GM12873 (cell line): Measurements from ENCODE around the gene KIF6.

Experiments used
- TF ChIP-seq, protein P1 (sequence below): IDR thresholded peaks from 2 replicates; pipeline ENCODE4 v1.5.1; 2012; ENCODE audit warnings: low read depth, mild to moderate bottlenecking, moderate library complexity, low read length, control low read depth; ENCODE audit not compliant: insufficient read depth; ENCODE audit errors: missing control alignments

Gene KIF6

DNA sequence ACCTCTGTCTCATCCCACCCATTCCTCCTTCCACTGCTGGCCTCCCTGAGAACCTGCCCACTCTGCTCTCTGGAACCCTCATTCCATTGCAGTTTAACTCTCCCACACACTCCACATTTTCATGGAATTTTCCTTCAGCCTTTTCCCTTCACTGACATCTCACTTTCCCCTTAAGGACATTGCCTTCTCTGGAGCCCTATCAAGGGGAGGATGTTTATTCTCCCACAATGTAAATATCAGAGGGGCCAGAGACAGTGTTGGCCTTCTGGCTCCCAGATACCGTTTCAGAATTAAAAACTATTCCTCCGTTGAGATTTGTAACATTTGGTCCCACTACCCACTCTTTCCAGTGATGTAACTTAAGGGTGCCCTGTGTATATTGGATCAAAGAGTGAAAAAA lies 203.2 kb downstream of the KIF6 start:
- TF ChIP-seq, protein P1, sequence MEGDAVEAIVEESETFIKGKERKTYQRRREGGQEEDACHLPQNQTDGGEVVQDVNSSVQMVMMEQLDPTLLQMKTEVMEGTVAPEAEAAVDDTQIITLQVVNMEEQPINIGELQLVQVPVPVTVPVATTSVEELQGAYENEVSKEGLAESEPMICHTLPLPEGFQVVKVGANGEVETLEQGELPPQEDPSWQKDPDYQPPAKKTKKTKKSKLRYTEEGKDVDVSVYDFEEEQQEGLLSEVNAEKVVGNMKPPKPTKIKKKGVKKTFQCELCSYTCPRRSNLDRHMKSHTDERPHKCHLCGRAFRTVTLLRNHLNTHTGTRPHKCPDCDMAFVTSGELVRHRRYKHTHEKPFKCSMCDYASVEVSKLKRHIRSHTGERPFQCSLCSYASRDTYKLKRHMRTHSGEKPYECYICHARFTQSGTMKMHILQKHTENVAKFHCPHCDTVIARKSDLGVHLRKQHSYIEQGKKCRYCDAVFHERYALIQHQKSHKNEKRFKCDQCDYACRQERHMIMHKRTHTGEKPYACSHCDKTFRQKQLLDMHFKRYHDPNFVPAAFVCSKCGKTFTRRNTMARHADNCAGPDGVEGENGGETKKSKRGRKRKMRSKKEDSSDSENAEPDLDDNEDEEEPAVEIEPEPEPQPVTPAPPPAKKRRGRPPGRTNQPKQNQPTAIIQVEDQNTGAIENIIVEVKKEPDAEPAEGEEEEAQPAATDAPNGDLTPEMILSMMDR = no peak

DNA sequence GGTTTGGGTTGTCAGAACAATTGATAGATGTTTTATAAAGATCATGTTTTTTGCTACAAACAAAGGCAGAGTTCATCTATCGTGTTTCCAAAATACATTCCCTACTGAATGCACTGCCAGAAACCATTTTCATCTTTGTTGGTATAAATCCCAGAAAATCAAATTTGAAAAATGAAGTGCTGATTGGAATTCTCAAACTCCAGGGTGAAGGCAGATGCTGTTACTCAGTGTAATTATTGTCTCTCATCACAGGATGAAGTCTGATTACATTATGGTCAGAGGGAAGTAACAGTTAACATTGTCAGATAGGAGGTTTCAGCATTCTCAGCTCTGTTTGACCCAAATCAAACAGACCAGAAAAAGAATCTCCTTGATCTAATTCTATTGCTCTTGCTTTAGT lies 204.3 kb downstream of the KIF6 start:
- TF ChIP-seq, protein P1 = no peak

DNA sequence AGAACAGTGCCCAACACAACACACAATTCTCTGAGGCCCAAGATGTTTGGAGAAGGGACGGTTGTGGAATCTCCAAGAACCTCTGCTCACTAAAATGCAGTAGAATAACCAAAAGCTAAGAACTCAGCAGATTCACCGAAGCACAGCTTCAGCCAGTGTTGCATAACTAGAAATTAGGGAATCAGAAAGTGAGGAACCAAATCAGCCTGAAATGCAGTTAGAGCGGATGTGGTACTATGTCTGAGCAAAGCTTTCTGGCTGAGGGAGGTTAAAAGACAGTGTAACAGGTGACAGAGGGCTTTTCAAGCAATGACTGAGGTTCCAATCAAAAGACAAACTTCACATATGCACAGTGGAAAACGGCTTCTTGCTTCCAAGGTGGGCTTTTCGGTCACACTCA lies 204.8 kb downstream of the KIF6 start:
- TF ChIP-seq, protein P1 = no peak

DNA sequence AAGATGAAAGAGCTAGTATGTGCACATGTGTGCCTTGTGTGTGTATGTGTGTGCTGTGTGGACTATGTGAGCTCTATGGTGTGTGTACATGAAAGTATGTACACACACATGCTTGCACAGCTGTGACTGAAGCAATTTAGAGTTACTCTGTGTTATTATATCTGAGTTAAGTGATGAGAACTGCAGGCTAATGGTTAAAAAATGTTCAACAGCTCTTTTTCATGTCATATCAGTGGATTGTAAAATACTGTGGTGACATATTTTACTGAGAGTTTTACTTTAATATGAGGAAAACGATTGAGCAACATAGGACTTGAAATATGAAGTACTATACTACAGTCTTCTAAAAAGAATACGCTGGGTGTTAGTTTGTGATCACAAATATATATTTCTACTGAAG lies 207.0 kb downstream of the KIF6 start:
- TF ChIP-seq, protein P1 = no peak

DNA sequence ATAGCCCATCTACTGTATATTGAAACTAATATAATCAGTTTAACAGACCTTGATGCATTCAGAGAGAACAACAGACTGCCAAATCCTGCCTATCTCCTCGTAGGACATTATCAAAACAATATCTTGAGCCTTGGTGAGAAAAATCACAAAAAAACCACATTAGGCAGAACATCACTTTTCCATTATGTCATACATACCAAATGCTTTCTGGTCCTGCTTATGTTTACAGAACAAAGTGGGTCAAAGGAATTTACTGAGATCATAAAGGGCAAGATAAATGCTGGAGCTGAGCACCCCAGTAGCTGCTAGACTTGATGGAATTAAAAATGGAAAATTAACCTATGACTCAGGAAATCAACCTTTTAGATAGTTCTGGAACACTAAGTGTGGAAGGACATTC lies 207.5 kb downstream of the KIF6 start:
- TF ChIP-seq, protein P1 = no peak

DNA sequence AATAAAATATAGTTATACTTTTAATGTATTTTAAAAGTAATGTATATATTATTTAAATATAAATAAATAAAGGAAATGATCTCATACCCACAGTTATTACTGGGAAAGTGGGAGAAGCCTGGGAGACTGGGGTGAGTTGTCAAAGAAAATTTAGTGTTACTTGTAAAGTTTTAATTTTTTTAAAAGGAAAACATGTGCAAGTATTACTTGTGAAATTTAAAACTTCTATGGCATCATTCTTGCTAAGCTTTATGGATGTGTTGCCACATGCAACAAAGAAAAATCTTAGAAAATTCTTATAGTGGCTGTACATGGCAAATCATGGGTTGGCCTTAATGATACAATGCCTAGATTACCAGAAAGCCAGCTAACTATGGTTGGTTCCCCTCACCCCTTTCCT lies 208.7 kb downstream of the KIF6 start:
- TF ChIP-seq, protein P1 = no peak

DNA sequence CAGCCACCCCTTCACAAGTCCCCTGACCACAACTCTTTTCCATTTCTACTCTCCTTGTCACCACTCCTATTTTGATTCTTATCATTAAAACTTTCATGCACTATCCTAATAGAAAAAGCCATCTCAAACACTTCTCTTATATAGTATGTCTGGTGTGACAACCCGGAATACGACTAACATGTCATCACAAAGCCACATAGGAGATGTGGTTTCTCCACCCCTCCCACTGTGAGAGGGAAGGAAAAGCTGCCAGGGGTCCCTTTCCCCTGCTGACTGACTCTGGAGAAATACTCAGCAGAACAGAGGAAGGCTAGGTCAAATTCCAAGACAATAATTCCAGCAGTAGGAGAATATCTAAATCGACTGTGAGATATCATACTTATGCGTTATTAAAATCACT lies 209.7 kb downstream of the KIF6 start:
- TF ChIP-seq, protein P1 = no peak
